Caco-2 (cell line): ENCODE results near the gene VPS35. TPM values are rescaled to one million over a fixed set of nuclear protein-coding genes. Genes with fewer than 3 reads are reported as not detected.

ENCODE experiments used
- BruUV-seq: library from RNA; stranded (reverse); fragments of 400-500 nt; replicated peaks from 2 replicates; lab custom pipeline; 2021; lab: Mats Ljungman, UMichigan
- CTCF ChIA-PET: fragments of 300-600 bp; sonication (Branson Sonifier 250); formaldehyde crosslinking; loops from one replicate; lab custom pipeline; 2022; ENCODE audit warnings: antibody characterized with exemption; lab: Charles Lee
- POLR2A ChIA-PET: fragments of 300-600 bp; sonication (Branson Sonifier 250); formaldehyde crosslinking; loops from one replicate; lab custom pipeline; 2022; ENCODE audit warnings: antibody characterized with exemption; lab: Charles Lee
- DNase-seq, 2 experiments: peaks; one replicate each; pipeline versions ENCODE4 v3.0.0 to v3.0.0-alpha.2; 2020 to 2022
- H3K27me3 ChIP-seq: replicated peaks from 2 replicates; pipeline ENCODE4 v1.6.0; 2011; ENCODE audit warnings: low read length; ENCODE audit not compliant: control insufficient read depth, insufficient read depth
- H3K36me3 ChIP-seq: 2 replicates; pipeline ENCODE4 v1.5.1; 2011; ENCODE audit warnings: low read length; ENCODE audit not compliant: control insufficient read depth, insufficient read depth
- H3K4me1 ChIP-seq: fragments of 250-450 bp; sonication (Bioruptor Pico); 2 replicates; pipeline ENCODE4 v1.5.1; 2020; ENCODE audit warnings: mild to moderate bottlenecking
- H3K4me3 ChIP-seq: 2 replicates; pipeline ENCODE4 v1.5.1; 2011; ENCODE audit warnings: low read depth, mild to moderate bottlenecking, control low read depth, low read length
- H3K9me3 ChIP-seq: fragments of 250-450 bp; sonication (Bioruptor Pico); 2 replicates; pipeline ENCODE4 v1.5.1; 2020; ENCODE audit warnings: mild to moderate bottlenecking, moderate library complexity
- H3K27ac Mint-ChIP-seq: one replicate; pipeline ENCODE4 v1.8.0; 2022; ENCODE audit warnings: mixed read lengths; ENCODE audit not compliant: unreplicated experiment
- H3K27me3 Mint-ChIP-seq: one replicate; pipeline ENCODE4 v1.8.0; 2022; ENCODE audit warnings: mixed read lengths; ENCODE audit not compliant: insufficient read depth, unreplicated experiment
- H3K36me3 Mint-ChIP-seq: one replicate; pipeline ENCODE4 v1.8.0; 2022; ENCODE audit warnings: mild to moderate bottlenecking, mixed read lengths; ENCODE audit not compliant: insufficient read depth, unreplicated experiment
- H3K4me1 Mint-ChIP-seq: one replicate; pipeline ENCODE4 v1.8.0; 2022; ENCODE audit warnings: low read depth, mixed read lengths; ENCODE audit not compliant: unreplicated experiment
- H3K4me3 Mint-ChIP-seq: one replicate; pipeline ENCODE4 v1.8.0; 2022; ENCODE audit warnings: mild to moderate bottlenecking, moderate library complexity, mixed read lengths; ENCODE audit not compliant: unreplicated experiment
- H3K9me3 Mint-ChIP-seq: one replicate; pipeline ENCODE4 v1.8.0; 2022; ENCODE audit warnings: mixed read lengths; ENCODE audit not compliant: unreplicated experiment
- intact Hi-C: fragments of 100-400 bp; cut with micrococcal nuclease; formaldehyde crosslinking; loops from one replicate; pipeline ENCODE4 v1.10.0; 2022; ENCODE audit not compliant: unreplicated experiment
- total RNA-seq: library from RNA; stranded (reverse); gene quantifications from 2 replicates; pipeline ENCODE4 v1.2.3, GENCODE V29; 2022
- TF ChIP-seq, protein P1 (sequence below), 2 experiments: fragments of 200-600 bp in 1 of 2; IDR thresholded peaks; 1 replicate in 1 of 2; 2 replicates in 1 of 2; pipeline versions ENCODE4 v1.5.1 to v1.8.0; 2011 to 2022; ENCODE audit warnings: antibody characterized with exemption in 1 of 2, control low read depth in 1 of 2, inconsistent platforms in 1 of 2, low read depth in 1 of 2, low read length in 1 of 2, mild to moderate bottlenecking in 1 of 2, moderate library complexity in 1 of 2; ENCODE audit not compliant: insufficient read depth in 1 of 2, severe bottlenecking in 1 of 2, unreplicated experiment in 1 of 2

Gene VPS35
- total RNA-seq, 1 experiment from 2014 or later = 120 TPM

DNA sequence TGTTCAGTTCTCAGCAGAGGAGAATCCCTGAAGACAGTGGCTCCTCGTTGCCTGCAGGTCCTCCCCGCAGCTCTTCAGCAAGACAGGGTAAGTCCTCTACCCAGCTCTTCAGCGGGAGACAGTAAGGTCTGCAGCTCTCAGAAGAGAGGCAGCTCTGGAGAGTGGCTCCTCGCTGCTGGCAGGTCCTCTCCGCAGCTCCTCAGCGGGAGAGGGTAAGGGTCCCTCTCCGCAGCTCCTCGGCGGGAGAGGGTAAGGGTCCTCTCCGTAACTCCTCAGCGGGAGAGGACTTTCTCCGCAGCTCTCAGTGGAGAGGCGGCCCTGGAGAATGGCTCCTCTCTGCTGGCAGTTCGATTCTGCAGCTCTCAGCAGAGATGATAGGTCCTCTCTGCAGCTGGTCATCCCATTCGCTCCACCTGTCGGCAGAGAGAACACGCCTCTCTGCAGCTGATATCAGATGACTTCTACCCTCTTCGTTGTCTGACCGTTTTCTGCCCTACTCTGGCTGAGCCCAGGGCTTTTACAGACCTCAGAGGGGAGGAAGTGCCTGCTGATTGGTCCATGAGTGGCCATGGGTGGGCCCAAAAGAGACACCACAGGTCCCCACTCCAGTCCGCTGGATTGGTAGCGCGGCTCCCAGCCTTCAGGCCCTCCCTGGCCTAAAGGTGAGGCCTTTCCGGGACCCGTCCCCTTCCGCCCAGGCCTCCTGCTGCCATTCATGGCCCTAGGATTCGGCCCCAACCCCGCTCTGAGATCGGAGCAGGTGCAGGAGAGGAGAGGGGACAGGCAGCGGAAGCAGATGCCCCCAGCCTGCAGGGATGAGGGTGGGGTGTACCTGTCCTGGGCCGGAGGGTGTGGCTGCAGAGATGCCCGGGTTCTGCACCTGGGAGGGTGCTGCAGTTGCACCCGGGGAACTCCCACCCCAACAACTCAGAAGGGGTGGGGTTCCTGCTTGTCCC, 55.9 kb downstream of the VPS35 start:
- Mint-ChIP-seq H3K9me3 (no peaks in the 10 kb centered on the region), H3K4me1 (no peaks in the 10 kb centered on the region), H3K27me3 (no peaks in the 10 kb centered on the region), H3K4me3 (peak overlapping the region; percentile 71), H3K27ac (no peak overlapping the region), H3K36me3 (no peaks in the 10 kb centered on the region)
- TF ChIP-seq, protein P1, sequence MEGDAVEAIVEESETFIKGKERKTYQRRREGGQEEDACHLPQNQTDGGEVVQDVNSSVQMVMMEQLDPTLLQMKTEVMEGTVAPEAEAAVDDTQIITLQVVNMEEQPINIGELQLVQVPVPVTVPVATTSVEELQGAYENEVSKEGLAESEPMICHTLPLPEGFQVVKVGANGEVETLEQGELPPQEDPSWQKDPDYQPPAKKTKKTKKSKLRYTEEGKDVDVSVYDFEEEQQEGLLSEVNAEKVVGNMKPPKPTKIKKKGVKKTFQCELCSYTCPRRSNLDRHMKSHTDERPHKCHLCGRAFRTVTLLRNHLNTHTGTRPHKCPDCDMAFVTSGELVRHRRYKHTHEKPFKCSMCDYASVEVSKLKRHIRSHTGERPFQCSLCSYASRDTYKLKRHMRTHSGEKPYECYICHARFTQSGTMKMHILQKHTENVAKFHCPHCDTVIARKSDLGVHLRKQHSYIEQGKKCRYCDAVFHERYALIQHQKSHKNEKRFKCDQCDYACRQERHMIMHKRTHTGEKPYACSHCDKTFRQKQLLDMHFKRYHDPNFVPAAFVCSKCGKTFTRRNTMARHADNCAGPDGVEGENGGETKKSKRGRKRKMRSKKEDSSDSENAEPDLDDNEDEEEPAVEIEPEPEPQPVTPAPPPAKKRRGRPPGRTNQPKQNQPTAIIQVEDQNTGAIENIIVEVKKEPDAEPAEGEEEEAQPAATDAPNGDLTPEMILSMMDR (IDR thresholded peaks at IDR 0.05; ENCODE audit: insufficient read depth in 1 of 2, low read depth in 1 of 2, low read length in 1 of 2, severe bottlenecking in 1 of 2, unreplicated experiment in 1 of 2) = no peak
- peak overlapping the region; percentile 27 for H3K4me3 ChIP-seq
- no peaks in the 10 kb centered on the region for H3K27me3 ChIP-seq
- H3K4me1 ChIP-seq = peaks cover 6% of the 10 kb centered on the region; the same call in 1 of the 2 replicates
- BruUV-seq = TSS peak; percentile 38
- ChIA-PET CTCF (interaction anchor here (1.0 kb wide), 1 partner anchor 41 kb away, joined by 4 read pairs; no protein-coding TSS in a partner anchor), POLR2A (interaction anchor here (0.6 to 0.9 kb wide), 2 partner anchors 12 to 57 kb away, joined by 3 to 5 read pairs; partner anchors contain the start of genes ORC6 and SHCBP1)
- DNase-seq = peak; percentile 60 to 61
- no peaks in the 10 kb centered on the region for H3K9me3 ChIP-seq
- no peaks in the 10 kb centered on the region for H3K36me3 ChIP-seq
- intact Hi-C loops = loop anchor here (5.0 kb wide), 1 partner anchor 174 kb away; no protein-coding TSS in a partner anchor

DNA sequence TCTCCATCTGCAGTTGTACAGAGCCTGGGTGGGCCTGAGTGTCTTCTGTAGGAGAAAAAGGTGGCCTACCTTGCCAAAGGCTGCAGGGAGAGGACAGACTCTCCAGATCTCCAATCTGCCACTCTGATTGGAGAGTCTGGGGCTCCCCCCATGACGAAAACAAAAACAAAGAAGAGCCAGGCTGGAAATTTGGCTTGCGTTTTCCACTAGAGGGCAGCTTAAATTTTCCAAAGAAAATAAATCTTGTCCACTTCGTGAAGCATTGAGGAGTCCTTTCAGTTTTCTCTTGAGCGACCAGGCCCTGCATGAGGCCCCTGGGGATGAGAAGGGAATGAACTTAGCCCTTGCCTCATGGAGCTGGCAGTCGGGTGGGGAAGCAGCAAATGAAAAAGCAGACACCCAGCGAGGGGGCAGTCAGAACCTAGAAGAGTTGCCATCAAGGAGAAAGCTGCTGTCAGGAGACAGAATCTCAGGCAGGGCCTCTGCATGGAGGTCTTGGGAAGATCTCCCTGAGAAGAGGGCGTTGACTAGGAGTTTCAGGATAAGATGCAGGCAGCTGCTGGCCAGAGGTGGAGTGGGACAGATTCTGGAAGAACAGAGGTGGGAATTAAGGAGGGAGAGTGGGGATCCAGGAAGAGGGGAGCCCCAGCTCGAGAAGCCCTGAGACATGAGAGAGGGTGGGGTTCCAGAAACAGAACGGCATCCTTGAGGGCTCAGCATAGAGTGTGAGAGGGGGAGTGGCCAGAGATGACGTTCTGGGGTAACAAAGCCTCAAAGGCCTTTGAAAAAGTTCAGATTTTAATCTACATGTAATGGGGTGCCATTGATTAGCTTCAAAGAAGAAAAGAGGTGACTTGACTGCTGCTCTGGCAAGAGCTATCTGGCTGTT, 59.4 kb downstream of the VPS35 start:
- Mint-ChIP-seq H3K4me1 (no peaks in the 10 kb centered on the region), H3K27me3 (no peaks in the 10 kb centered on the region), H3K27ac (no peak overlapping the region), H3K36me3 (no peaks in the 10 kb centered on the region), H3K4me3 (no peak overlapping the region), H3K9me3 (no peaks in the 10 kb centered on the region)
- CTCF ChIA-PET = no interaction called here
- TF ChIP-seq, protein P1 (IDR thresholded peaks at IDR 0.05; ENCODE audit: insufficient read depth in 1 of 2, low read depth in 1 of 2, low read length in 1 of 2, severe bottlenecking in 1 of 2, unreplicated experiment in 1 of 2) = peak; percentile 33 to 50
- Histone ChIP-seq H3K4me3 (no peak overlapping the region), H3K4me1 (peaks cover 6% of the 10 kb centered on the region; the same call in 1 of the 2 replicates), H3K27me3 (no peaks in the 10 kb centered on the region), H3K36me3 (no peaks in the 10 kb centered on the region), H3K9me3 (no peaks in the 10 kb centered on the region)
- POLR2A ChIA-PET = no interaction called here
- peak in 1 of 2 experiments; percentile 26 for DNase-seq
- BruUV-seq = no TSS peak
- intact Hi-C loops = loop anchor here (2.0 to 5.0 kb wide), 2 partner anchors 59 to 178 kb away; partner anchors contain the start of genes ORC6 and VPS35
